Spleen (tissue), 11 donors: ENCODE measurements around the gene LRRN4. TPM values are rescaled to one million over a fixed set of nuclear protein-coding genes. Genes with fewer than 3 reads are reported as not detected.

ENCODE experiments used
- DNase-seq: peaks from one replicate; pipeline ENCODE4 v3.0.0-alpha.2; 2020
- H3K27ac ChIP-seq, 8 donors: fragments of 200-600 bp; sonication (generic) in 7 of 8; 1 replicate in 4 of 8; 2 replicates in 4 of 8; pipeline versions ENCODE4 v1.5.0 to v1.8.0; 2016 to 2021; ENCODE audit warnings: inconsistent platforms in 4 of 8, mild to moderate bottlenecking in 4 of 8, moderate library complexity in 1 of 8
- H3K27me3 ChIP-seq, 7 donors: fragments of 200-600 bp; sonication (generic) in 6 of 7; replicated peaks in 1 of 7; 1 replicate in 4 of 7; 2 replicates in 3 of 7; pipeline versions ENCODE4 v1.5.0 to v1.8.0; 2016 to 2021; ENCODE audit warnings: inconsistent platforms in 3 of 7, mild to moderate bottlenecking in 1 of 7
- H3K36me3 ChIP-seq, 6 donors: fragments of 200-600 bp; sonication (generic) in 5 of 6; 1 replicate in 4 of 6; 2 replicates in 2 of 6; pipeline versions ENCODE4 v1.5.0 to v1.8.0; 2016 to 2021; ENCODE audit warnings: inconsistent platforms in 2 of 6
- H3K4me1 ChIP-seq, 6 donors: fragments of 200-600 bp; sonication (generic) in 5 of 6; 1 replicate in 3 of 6; 2 replicates in 3 of 6; pipeline versions ENCODE4 v1.5.0 to v1.8.0; 2016 to 2021; ENCODE audit warnings: inconsistent platforms in 3 of 6
- H3K4me3 ChIP-seq, 8 donors: fragments of 200-600 bp; sonication (generic) in 7 of 8; 1 replicate in 4 of 8; 2 replicates in 4 of 8; pipeline versions ENCODE4 v1.5.0 to v1.8.0; 2016 to 2021; ENCODE audit warnings: inconsistent platforms in 4 of 8, mild to moderate bottlenecking in 4 of 8, moderate library complexity in 2 of 8
- H3K9me3 ChIP-seq, 8 donors: fragments of 200-600 bp; sonication (generic) in 7 of 8; 1 replicate in 4 of 8; 2 replicates in 4 of 8; pipeline versions ENCODE4 v1.5.0 to v1.8.0; 2016 to 2021; ENCODE audit warnings: inconsistent platforms in 4 of 8
- CTCF ChIP-seq, 11 experiments: fragments of 200-600 bp in 7 of 11; fragments of 450-650 bp in 4 of 11; sonication (generic) in 4 of 11; IDR thresholded peaks in 8 of 11; conservative IDR thresholded peaks in 3 of 11; 1 replicate in 7 of 11; 2 replicates in 4 of 11; pipeline versions ENCODE4 v1.4.0 to v1.8.0; 2016 to 2021; ENCODE audit warnings: antibody characterized with exemption in 11 of 11, inconsistent platforms in 4 of 11, mild to moderate bottlenecking in 1 of 11
- POLR2A ChIP-seq, 3 donors: fragments of 450-650 bp; IDR thresholded peaks; one replicate each; pipeline ENCODE4 v1.5.1; 2017; ENCODE audit warnings: antibody characterized with exemption in 3 of 3, mild to moderate bottlenecking in 1 of 3
- POLR2AphosphoS5 ChIP-seq, 3 donors: sonication (generic); formaldehyde crosslinking; IDR thresholded peaks; one replicate each; pipeline ENCODE4 v1.5.1; 2017; ENCODE audit warnings: antibody characterized with exemption in 3 of 3
- WGBS, 5 donors: extraction: QIAGEN DNeasy Blood & Tissue Kit in 3 of 5; methylation state at CpG; one replicate each; pipeline versions ENCODE4 v1.1.5 to v1.1.7; 2013 to 2018; 5-methylcytosine and 5-hydroxymethylcytosine counted together
- intact Hi-C: fragments of 100-400 bp; cut with DNase I; formaldehyde crosslinking; loops from one replicate; pipeline ENCODE4 v1.15.0; 2023; ENCODE audit warnings: low total_unique reads
- polyA plus RNA-seq, 3 donors: library from polyadenylated mRNA; stranded (reverse); fragments of 200-250 nt; gene quantifications; one replicate each; pipeline ENCODE4 v1.2.1, GENCODE V29; 2013
- total RNA-seq, 7 donors: library from RNA; depleted of rRNA in 3 of 7; stranded (reverse); fragments of >200 nt in 3 of 7; fragmentation: NEBNext Ultra II Directional in 4 of 7; extraction: Animal tissue kit (Norgen Biotek cat#: 25700) in 4 of 7; gene quantifications; one replicate each; pipeline versions ENCODE4 v1.1.0 to v1.2.1, GENCODE V29; 2016 to 2021
- donor health status: healthy with polysubstance abuse.
- donor health status: DM: no; HTN: no; CAD: no; lungs with moderate emphysema.
- donor health status: DM: no; HTN: no; CAD: no.
- donor health status: Bipolar disorder and iron deficiency.
- donor health status: healthy.
- donor health status: DM: no; HTN: no; CAD: no.
- donor health status: DM: yes; HTN: yes; CAD: no.

LRRN4 gene
- total and polyA plus RNA-seq, 10 donors: 0.13 to 0.18 TPM; not detected in 8

GRCh38 chr20:6079016-6079415 lies 25.2 kb upstream of the LRRN4 start:
- intact Hi-C loops: loop anchor here (5.0 kb wide), 1 partner anchor 552 kb away; no protein-coding TSS in a partner anchor
- TF ChIP-seq CTCF (IDR thresholded peaks at IDR 0.05 in 8 of 11, conservative IDR thresholded peaks at IDR 0.05 in 3 of 11) (no peak), POLR2AphosphoS5 (IDR thresholded peaks at IDR 0.05) (no peak), POLR2A (IDR thresholded peaks at IDR 0.05) (no peak)
- H3K4me3 ChIP-seq: no peak overlapping the region
- WGBS, 5 donors: 73 to 93% (median 88%) methylated on average over 2 of the region's 2 CpGs
- no peaks in the 10 kb centered on the region for H3K36me3 ChIP-seq
- H3K4me1 ChIP-seq: no peaks in the 10 kb centered on the region
- H3K9me3 ChIP-seq: no peaks in the 10 kb centered on the region
- DNase-seq: no peak
- H3K27ac ChIP-seq: no peak overlapping the region
- H3K27me3 ChIP-seq: no peaks in the 10 kb centered on the region

- intact Hi-C loops: loop anchor here (5.0 kb wide), 1 partner anchor 548 kb away; no protein-coding TSS in a partner anchor
- H3K4me3 ChIP-seq: no peak overlapping the region
- H3K27me3 ChIP-seq: no peaks in the 10 kb centered on the region
- no peak for DNase-seq
- no peaks in the 10 kb centered on the region for H3K9me3 ChIP-seq
- H3K36me3 ChIP-seq: no peaks in the 10 kb centered on the region
- H3K4me1 ChIP-seq: no peaks in the 10 kb centered on the region
- no peak overlapping the region for H3K27ac ChIP-seq
- TF ChIP-seq POLR2AphosphoS5 (IDR thresholded peaks at IDR 0.05) (no peak), POLR2A (IDR thresholded peaks at IDR 0.05) (no peak), CTCF (IDR thresholded peaks at IDR 0.05 in 8 of 11, conservative IDR thresholded peaks at IDR 0.05 in 3 of 11) (no peak)
- 77 to 88% (median 86%) methylated on average over 8 of the region's 8 CpGs for WGBS, 5 donors
Measured at GRCh38 chr20:6075428-6076219, 21.8 kb upstream of the LRRN4 start.

- no peak for DNase-seq
- no peak overlapping the region for H3K4me3 ChIP-seq
- H3K27ac ChIP-seq: no peak overlapping the region
- intact Hi-C loops: loop anchor here (5.0 kb wide), 1 partner anchor 547 kb away; no protein-coding TSS in a partner anchor
- no peaks in the 10 kb centered on the region for H3K27me3 ChIP-seq
- H3K36me3 ChIP-seq: no peaks in the 10 kb centered on the region
- 68 to 97% (median 83%) methylated on average over 2 of the region's 2 CpGs for WGBS, 5 donors
- TF ChIP-seq POLR2AphosphoS5 (IDR thresholded peaks at IDR 0.05) (no peak), CTCF (IDR thresholded peaks at IDR 0.05 in 8 of 11, conservative IDR thresholded peaks at IDR 0.05 in 3 of 11) (no peak)
- no peaks in the 10 kb centered on the region for H3K9me3 ChIP-seq
- no peaks in the 10 kb centered on the region for H3K4me1 ChIP-seq
Measured at GRCh38 chr20:6074784-6075183, 20.9 kb upstream of the LRRN4 start.

GRCh38 chr20:6074145-6074561 lies 20.3 kb upstream of the LRRN4 start:
- H3K36me3 ChIP-seq: no peaks in the 10 kb centered on the region
- intact Hi-C loops: no loop called here
- no peak overlapping the region for H3K4me3 ChIP-seq
- TF ChIP-seq POLR2A (IDR thresholded peaks at IDR 0.05): no peak
- peak in 3 of 11 experiments; percentile 31 to 42 (median 34) for TF ChIP-seq CTCF (IDR thresholded peaks at IDR 0.05 in 8 of 11, conservative IDR thresholded peaks at IDR 0.05 in 3 of 11)
- no peaks in the 10 kb centered on the region for H3K4me1 ChIP-seq
- H3K27me3 ChIP-seq: no peaks in the 10 kb centered on the region
- no peak overlapping the region for H3K27ac ChIP-seq
- no peaks in the 10 kb centered on the region for H3K9me3 ChIP-seq
- WGBS, 5 donors: 60 to 82% (median 71%) methylated on average over 2 of the region's 2 CpGs
- no peak for DNase-seq
